Urinary bladder (tissue), 4 donors: ENCODE data around the gene LIF. TPM values are rescaled to one million over a fixed set of nuclear protein-coding genes. Genes with fewer than 3 reads are reported as not detected.

Experiments
- DNase-seq: peaks from one replicate; pipeline ENCODE4 v3.0.0-alpha.2; 2015; ENCODE audit errors: extremely low spot score
- H3K27ac ChIP-seq: one replicate; pipeline ENCODE4 v1.5.1; 2013; ENCODE audit warnings: low read depth, mild to moderate bottlenecking, moderate library complexity
- H3K36me3 ChIP-seq: one replicate; pipeline ENCODE4 v1.6.1; 2013; ENCODE audit warnings: mild to moderate bottlenecking, moderate library complexity; ENCODE audit not compliant: insufficient read depth
- H3K4me1 ChIP-seq: one replicate; pipeline ENCODE4 v1.6.1; 2013; ENCODE audit warnings: mild to moderate bottlenecking, moderate library complexity; ENCODE audit not compliant: insufficient read depth
- H3K4me3 ChIP-seq: one replicate; pipeline ENCODE4 v1.5.1; 2013; ENCODE audit warnings: low read depth, low read length
- WGBS: extraction: QIAGEN DNeasy Blood & Tissue Kit; methylation state at CpG from one replicate; pipeline ENCODE4 v1.1.7; 2013; 5-methylcytosine and 5-hydroxymethylcytosine counted together
- polyA plus RNA-seq: library from polyadenylated mRNA; stranded (reverse); fragments of 200-250 nt; gene quantifications from one replicate; pipeline ENCODE4 v1.2.3, GENCODE V29; 2013
- total RNA-seq: library from RNA; depleted of rRNA; stranded (reverse); fragments of >200 nt; gene quantifications from one replicate; pipeline ENCODE4 v1.2.3, GENCODE V29; 2014
- donor health status: healthy with polysubstance abuse.
- donor health status: healthy.

The LIF gene
- total and polyA plus RNA-seq, 2 donors: 1.1 to 4.8 TPM

GRCh38 chr22:30227438-30228228, 18.9 kb downstream of the LIF start:
- H3K4me3 ChIP-seq: no peak overlapping the region
- no peaks in the 10 kb centered on the region for H3K36me3 ChIP-seq
- no peak overlapping the region for H3K27ac ChIP-seq
- no peak for DNase-seq
- H3K4me1 ChIP-seq: no peaks in the 10 kb centered on the region
- WGBS: 92% methylated on average over 4 of the region's 4 CpGs

DNA sequence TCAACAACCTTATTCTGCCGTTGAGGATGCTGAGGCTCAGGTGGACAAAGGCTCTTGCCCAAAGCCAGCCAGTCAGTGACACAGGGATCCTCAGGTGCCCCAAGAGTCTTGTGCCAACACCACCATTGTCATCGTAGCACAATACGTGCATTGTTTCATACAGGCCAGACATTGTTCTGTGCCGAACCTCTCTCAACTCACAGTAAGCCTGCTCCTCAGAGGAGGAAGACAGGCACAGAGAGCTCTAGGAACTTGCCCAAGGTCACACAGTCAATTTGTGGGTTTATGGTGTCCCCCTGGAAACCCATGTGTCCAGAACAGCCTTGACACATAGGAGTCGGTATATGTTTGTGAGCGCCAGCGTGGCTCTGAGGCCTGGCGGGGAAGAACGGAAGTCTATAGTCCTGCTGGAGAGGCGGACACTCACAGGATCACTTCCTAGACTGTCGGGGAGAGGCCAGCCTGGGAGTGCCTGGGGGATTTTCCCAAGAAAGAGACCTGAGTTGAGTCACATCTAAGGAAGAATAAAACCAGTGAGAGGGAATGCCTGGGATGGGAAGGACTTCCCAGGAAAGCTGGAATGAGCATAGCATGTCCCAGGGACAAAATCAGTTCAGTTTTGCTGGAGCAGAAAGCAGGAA, 20.2 kb downstream of the LIF start:
- no peak for DNase-seq
- no peaks in the 10 kb centered on the region for H3K4me1 ChIP-seq
- WGBS: 92% methylated on average over 11 of the region's 11 CpGs
- H3K4me3 ChIP-seq: no peak overlapping the region
- no peaks in the 10 kb centered on the region for H3K36me3 ChIP-seq
- no peak overlapping the region for H3K27ac ChIP-seq

DNA sequence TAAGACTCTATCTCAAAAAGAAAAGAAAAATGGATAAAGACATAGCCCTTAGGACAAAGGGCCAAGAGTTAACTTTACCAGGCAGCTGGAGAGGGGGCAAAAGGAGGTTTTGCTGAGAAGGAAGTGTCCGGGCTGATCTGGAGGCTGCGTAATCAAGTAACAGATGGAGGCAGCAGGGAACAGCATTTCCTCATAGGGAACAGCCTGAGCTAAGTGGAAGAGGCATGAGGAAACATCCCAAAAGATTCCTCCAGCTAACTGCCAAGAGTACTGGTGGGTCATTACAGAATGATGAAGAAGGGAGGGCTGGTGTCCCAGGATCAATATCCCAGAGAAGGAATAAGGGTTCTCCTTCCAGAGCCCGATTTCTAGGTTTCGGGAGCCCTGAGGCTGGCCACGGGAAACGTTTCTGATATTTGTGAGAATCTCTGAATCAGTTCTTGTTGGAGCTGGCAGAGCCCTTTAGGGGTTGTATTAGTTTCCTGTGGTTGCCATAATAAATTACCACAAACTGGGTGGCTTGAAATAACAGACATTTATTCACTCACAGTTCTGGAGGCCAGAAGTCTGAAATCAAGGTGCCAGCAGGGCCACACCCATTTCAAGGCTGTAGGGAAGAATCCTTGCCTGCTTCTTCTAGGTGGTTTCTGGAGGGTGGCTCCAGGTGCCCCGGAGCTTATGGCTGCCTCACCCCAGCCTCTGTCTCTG, 21.2 kb downstream of the LIF start:
- no peak overlapping the region for H3K4me3 ChIP-seq
- DNase-seq: no peak
- 94% methylated on average over 7 of the region's 7 CpGs for WGBS
- no peaks in the 10 kb centered on the region for H3K36me3 ChIP-seq
- no peak overlapping the region for H3K27ac ChIP-seq
- no peaks in the 10 kb centered on the region for H3K4me1 ChIP-seq

DNA sequence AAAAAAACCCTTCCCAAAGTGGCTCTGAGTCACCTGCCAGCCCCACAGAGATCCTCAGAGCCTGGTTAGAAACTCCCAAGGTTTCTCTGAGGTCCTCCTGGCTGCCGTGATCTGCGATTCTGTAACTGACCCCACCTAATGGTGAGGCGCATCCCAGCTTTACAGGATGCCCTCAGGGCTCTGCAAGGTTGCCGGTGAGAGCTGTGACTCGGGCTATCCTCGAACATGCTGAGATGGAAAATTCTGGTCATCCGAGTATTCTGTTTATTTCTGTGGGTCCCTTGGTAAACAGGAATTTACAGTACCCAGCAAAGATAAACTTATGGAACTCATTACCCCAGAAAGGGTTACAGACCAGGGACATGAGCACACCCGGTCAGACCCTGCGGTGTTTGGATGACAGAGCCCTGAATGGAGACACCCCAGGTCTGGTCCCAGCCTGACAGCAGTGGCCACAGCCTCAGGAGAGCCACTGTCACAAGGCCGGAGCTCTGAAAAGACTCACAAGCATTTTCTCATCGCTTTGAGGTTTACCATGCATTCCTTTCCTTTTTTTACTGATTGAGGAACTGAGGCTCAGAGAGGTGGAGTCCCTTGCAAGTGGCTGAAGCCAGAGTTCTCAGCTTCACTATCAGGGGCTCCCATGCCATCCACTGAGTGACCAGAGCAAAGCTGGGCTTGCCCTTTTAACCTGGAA, 22.2 kb downstream of the LIF start:
- 61% methylated on average over 11 of the region's 11 CpGs for WGBS
- Histone ChIP-seq H3K4me3 (no peak overlapping the region), H3K4me1 (no peaks in the 10 kb centered on the region), H3K27ac (no peak overlapping the region), H3K36me3 (no peaks in the 10 kb centered on the region)
- no peak for DNase-seq

GRCh38 chr22:30223303-30223702, 23.3 kb downstream of the LIF start:
- no peak for DNase-seq

GRCh38 chr22:30222321-30222720, 24.2 kb downstream of the LIF start:
- WGBS: 86% methylated on average over 4 of the region's 4 CpGs
- Histone ChIP-seq H3K4me3 (no peak overlapping the region), H3K27ac (no peak overlapping the region), H3K36me3 (no peaks in the 10 kb centered on the region), H3K4me1 (no peaks in the 10 kb centered on the region)
- DNase-seq: no peak

More at GRCh38 chr22:30223303-30223702, 23.3 kb downstream of the LIF start:
- no peaks in the 10 kb centered on the region for H3K4me1 ChIP-seq
- H3K36me3 ChIP-seq: no peaks in the 10 kb centered on the region
- no peak overlapping the region for H3K4me3 ChIP-seq
- no peak overlapping the region for H3K27ac ChIP-seq
- WGBS: 60% methylated on average over 15 of the region's 15 CpGs

DNA sequence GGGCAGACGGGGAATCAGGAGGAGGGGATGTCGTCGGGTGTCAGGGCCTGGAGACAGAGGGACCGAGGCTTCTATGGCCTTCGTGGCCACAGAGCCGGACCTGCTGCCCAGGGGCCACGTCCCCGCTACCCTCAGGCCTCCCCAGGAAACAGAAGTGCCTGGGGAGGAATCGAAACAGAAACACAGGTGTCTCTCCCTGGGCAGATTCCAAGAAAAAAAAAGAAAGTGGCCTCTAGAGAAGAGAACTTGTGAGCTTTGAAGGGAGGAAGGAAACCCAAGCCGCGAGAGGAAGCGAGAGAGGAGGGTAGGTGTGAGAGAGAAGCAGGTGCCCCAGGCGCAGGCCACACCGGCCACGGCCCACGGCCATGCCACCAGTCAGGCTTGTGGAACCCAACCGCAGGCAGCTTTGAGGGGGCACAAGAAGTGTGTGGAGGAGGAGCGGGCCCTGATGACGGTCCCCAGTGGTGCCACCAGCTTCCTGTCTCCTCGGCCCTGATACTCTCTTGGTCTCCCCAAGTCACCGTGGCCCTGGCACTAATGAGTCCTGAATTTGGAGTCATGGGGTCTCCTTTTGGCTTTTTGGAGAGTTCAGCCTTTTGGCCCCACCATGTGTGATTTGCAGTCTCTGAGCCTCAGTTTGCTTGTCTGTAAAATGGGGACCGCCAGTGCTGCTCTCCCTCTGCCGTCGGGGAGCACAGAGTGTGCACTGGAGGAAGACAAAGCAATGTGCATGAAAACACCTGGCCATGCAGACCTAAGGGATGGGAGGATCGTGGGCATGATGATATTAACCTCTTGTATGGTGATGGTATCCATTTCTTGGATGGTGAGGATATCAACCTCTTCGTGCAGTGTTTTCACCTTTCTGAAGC, 25.2 kb downstream of the LIF start:
- DNase-seq: no peak
- Histone ChIP-seq H3K4me1 (no peaks in the 10 kb centered on the region), H3K27ac (no peak overlapping the region), H3K4me3 (no peak overlapping the region), H3K36me3 (no peaks in the 10 kb centered on the region)
- 80% methylated on average over 26 of the region's 26 CpGs for WGBS

- no peak for DNase-seq
- Histone ChIP-seq H3K4me1 (no peaks in the 10 kb centered on the region), H3K4me3 (no peak overlapping the region), H3K27ac (no peak overlapping the region), H3K36me3 (no peaks in the 10 kb centered on the region)
- WGBS: 82% methylated on average over 7 of the region's 7 CpGs
Observed at GRCh38 chr22:30220338-30221012, 26.1 kb downstream of the LIF start.

- H3K4me1 ChIP-seq: no peaks in the 10 kb centered on the region
- no peak overlapping the region for H3K27ac ChIP-seq
- H3K36me3 ChIP-seq: no peaks in the 10 kb centered on the region
- no peak overlapping the region for H3K4me3 ChIP-seq
- DNase-seq: no peak
Observed at GRCh38 chr22:30219668-30220278, 26.8 kb downstream of the LIF start.

GRCh38 chr22:30219049-30219654, 27.4 kb downstream of the LIF start:
- no peak for DNase-seq
- Histone ChIP-seq H3K36me3 (no peaks in the 10 kb centered on the region), H3K4me3 (no peak overlapping the region), H3K27ac (no peak overlapping the region), H3K4me1 (no peaks in the 10 kb centered on the region)
- 90% methylated on average over 8 of the region's 8 CpGs for WGBS

DNA sequence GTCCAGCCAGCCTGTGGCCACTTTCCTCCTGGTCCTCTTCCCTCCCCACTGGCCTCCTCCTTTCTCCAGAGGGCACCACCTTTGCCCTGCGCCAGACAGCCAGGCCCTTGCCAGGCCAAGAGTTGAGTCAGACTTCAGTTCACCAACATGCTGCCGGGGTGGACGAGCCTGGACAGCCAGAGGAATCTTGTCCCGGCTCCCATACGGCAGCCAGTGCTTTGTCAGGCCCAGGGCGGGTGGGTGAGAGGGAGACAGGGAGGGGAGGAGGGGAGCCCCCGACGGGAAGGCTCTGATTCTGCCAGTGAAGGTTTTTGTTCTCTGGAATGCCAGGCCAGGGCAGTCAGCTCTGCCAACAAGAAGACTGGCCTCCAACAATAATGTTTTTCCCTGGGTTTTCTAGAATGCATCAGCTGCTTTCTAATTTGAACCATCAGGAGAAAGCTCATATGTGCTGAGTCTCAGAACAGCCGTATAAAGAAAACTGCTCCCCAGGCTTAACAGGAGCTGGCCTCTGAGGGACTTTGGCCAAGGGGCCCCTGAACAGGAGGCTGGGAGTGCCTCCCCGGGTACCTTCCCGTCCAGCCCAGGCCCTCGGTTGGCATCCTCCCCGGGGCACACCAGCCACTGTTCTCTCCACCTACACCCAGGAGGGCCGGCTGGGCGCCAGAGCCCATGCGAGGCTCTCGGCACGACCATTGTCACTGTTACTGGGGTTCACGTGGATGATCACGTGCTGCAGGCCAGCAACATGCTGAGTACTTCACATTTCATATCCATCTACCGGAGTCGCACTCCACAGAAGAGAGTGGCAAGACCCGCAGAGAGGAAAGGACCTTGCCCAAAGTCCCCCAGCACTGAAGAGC, 28.6 kb downstream of the LIF start:
- no peak overlapping the region for H3K4me3 ChIP-seq
- no peak for DNase-seq
- H3K27ac ChIP-seq: no peak overlapping the region
- WGBS: 70% methylated on average over 23 of the region's 23 CpGs
- H3K36me3 ChIP-seq: no peaks in the 10 kb centered on the region
- no peaks in the 10 kb centered on the region for H3K4me1 ChIP-seq
